ENCODE results near the gene AMDHD2.

Gene AMDHD2

GRCh38 chr16:2483939-2484897, 36.0 kb upstream of the AMDHD2 start:
- WGBS, 2 experiments (ENCODE audit: insufficient coverage in 2 of 2): 92 to 95% methylated on average over 15 of the region's 16 CpGs
- H3K27ac ChIP-seq (ENCODE audit: low read depth, low read length, severe bottlenecking): no peak overlapping the region
- peaks cover 8% of the 10 kb centered on the region for H3K4me1 ChIP-seq (ENCODE audit: control insufficient read depth, insufficient read depth, low read length, poor library complexity, severe bottlenecking)
- no peaks in the 10 kb centered on the region for H3K9me3 ChIP-seq (ENCODE audit: control insufficient read depth, low read length)
- H3K4me3 ChIP-seq (ENCODE audit: extremely low read depth, insufficient read depth, low read length, poor library complexity, severe bottlenecking): no peak overlapping the region
- no peaks in the 10 kb centered on the region for H3K36me3 ChIP-seq (ENCODE audit: control insufficient read depth, insufficient read depth, low read length)

GRCh38 chr16:2484898-2485508, 35.2 kb upstream of the AMDHD2 start:
- Histone ChIP-seq H3K27ac (ENCODE audit: low read depth, low read length, severe bottlenecking) (no peak overlapping the region), H3K9me3 (ENCODE audit: control insufficient read depth, low read length) (no peaks in the 10 kb centered on the region), H3K36me3 (ENCODE audit: control insufficient read depth, insufficient read depth, low read length) (no peaks in the 10 kb centered on the region), H3K4me3 (ENCODE audit: extremely low read depth, insufficient read depth, low read length, poor library complexity, severe bottlenecking) (no peak overlapping the region), H3K4me1 (ENCODE audit: control insufficient read depth, insufficient read depth, low read length, poor library complexity, severe bottlenecking) (peaks cover 8% of the 10 kb centered on the region)
- 95 to 99% methylated on average over 4 to 8 of the region's 13 CpGs for WGBS, 2 experiments (ENCODE audit: insufficient coverage in 2 of 2)

- Histone ChIP-seq H3K4me3 (ENCODE audit: extremely low read depth, insufficient read depth, low read length, poor library complexity, severe bottlenecking) (no peak overlapping the region), H3K9me3 (ENCODE audit: control insufficient read depth, low read length) (no peaks in the 10 kb centered on the region), H3K4me1 (ENCODE audit: control insufficient read depth, insufficient read depth, low read length, poor library complexity, severe bottlenecking) (peaks cover 8% of the 10 kb centered on the region), H3K36me3 (ENCODE audit: control insufficient read depth, insufficient read depth, low read length) (no peaks in the 10 kb centered on the region), H3K27ac (ENCODE audit: low read depth, low read length, severe bottlenecking) (no peak overlapping the region)
- WGBS, 2 experiments (ENCODE audit: insufficient coverage in 2 of 2): 91 to 95% methylated on average over 21 to 28 of the region's 33 CpGs
These were observed 34.2 kb upstream of the AMDHD2 start for GRCh38 chr16:2485811-2486507.

GRCh38 chr16:2486645-2487516, 33.3 kb upstream of the AMDHD2 start:
- H3K27ac ChIP-seq (ENCODE audit: low read depth, low read length, severe bottlenecking): no peak overlapping the region
- WGBS, 2 experiments (ENCODE audit: insufficient coverage in 2 of 2): 69 to 76% methylated on average over 26 to 28 of the region's 29 CpGs
- H3K9me3 ChIP-seq (ENCODE audit: control insufficient read depth, low read length): no peaks in the 10 kb centered on the region
- H3K4me3 ChIP-seq (ENCODE audit: extremely low read depth, insufficient read depth, low read length, poor library complexity, severe bottlenecking): no peak overlapping the region
- H3K36me3 ChIP-seq (ENCODE audit: control insufficient read depth, insufficient read depth, low read length): no peaks in the 10 kb centered on the region
- peaks cover 8% of the 10 kb centered on the region for H3K4me1 ChIP-seq (ENCODE audit: control insufficient read depth, insufficient read depth, low read length, poor library complexity, severe bottlenecking)

GRCh38 chr16:2487517-2487842, 32.7 kb upstream of the AMDHD2 start:
- Histone ChIP-seq H3K4me3 (ENCODE audit: extremely low read depth, insufficient read depth, low read length, poor library complexity, severe bottlenecking) (no peak overlapping the region), H3K36me3 (ENCODE audit: control insufficient read depth, insufficient read depth, low read length) (no peaks in the 10 kb centered on the region), H3K9me3 (ENCODE audit: control insufficient read depth, low read length) (no peaks in the 10 kb centered on the region), H3K27ac (ENCODE audit: low read depth, low read length, severe bottlenecking) (no peak overlapping the region), H3K4me1 (ENCODE audit: control insufficient read depth, insufficient read depth, low read length, poor library complexity, severe bottlenecking) (peaks cover 8% of the 10 kb centered on the region)
- WGBS, 2 experiments (ENCODE audit: insufficient coverage in 2 of 2): 87 to 97% methylated on average over 6 to 8 of the region's 8 CpGs

- Histone ChIP-seq H3K27ac (ENCODE audit: low read depth, low read length, severe bottlenecking) (no peak overlapping the region), H3K36me3 (ENCODE audit: control insufficient read depth, insufficient read depth, low read length) (no peaks in the 10 kb centered on the region), H3K4me3 (ENCODE audit: extremely low read depth, insufficient read depth, low read length, poor library complexity, severe bottlenecking) (no peak overlapping the region), H3K9me3 (ENCODE audit: control insufficient read depth, low read length) (no peaks in the 10 kb centered on the region), H3K4me1 (ENCODE audit: control insufficient read depth, insufficient read depth, low read length, poor library complexity, severe bottlenecking) (peaks cover 8% of the 10 kb centered on the region)
- WGBS, 2 experiments (ENCODE audit: insufficient coverage in 2 of 2): 92 to 95% methylated on average over 8 to 10 of the region's 15 CpGs
These were observed 32.2 kb upstream of the AMDHD2 start for GRCh38 chr16:2487903-2488531.

GRCh38 chr16:2489581-2489980, 30.6 kb upstream of the AMDHD2 start:
- Histone ChIP-seq H3K4me3 (ENCODE audit: extremely low read depth, insufficient read depth, low read length, poor library complexity, severe bottlenecking) (no peak overlapping the region), H3K27ac (ENCODE audit: low read depth, low read length, severe bottlenecking) (no peak overlapping the region), H3K9me3 (ENCODE audit: control insufficient read depth, low read length) (no peaks in the 10 kb centered on the region), H3K4me1 (ENCODE audit: control insufficient read depth, insufficient read depth, low read length, poor library complexity, severe bottlenecking) (peaks cover 8% of the 10 kb centered on the region), H3K36me3 (ENCODE audit: control insufficient read depth, insufficient read depth, low read length) (no peaks in the 10 kb centered on the region)
- 92 to 94% methylated on average over 15 of the region's 16 CpGs for WGBS, 2 experiments (ENCODE audit: insufficient coverage in 2 of 2)

GRCh38 chr16:2490190-2491105, 29.7 kb upstream of the AMDHD2 start:
- 92 to 96% methylated on average over 17 to 20 of the region's 23 CpGs for WGBS, 2 experiments (ENCODE audit: insufficient coverage in 2 of 2)

GRCh38 chr16:2492292-2492691, 27.9 kb upstream of the AMDHD2 start:
- Histone ChIP-seq H3K9me3 (ENCODE audit: control insufficient read depth, low read length) (no peaks in the 10 kb centered on the region), H3K4me1 (ENCODE audit: control insufficient read depth, insufficient read depth, low read length, poor library complexity, severe bottlenecking) (peaks cover 2% of the 10 kb centered on the region), H3K36me3 (ENCODE audit: control insufficient read depth, insufficient read depth, low read length) (no peaks in the 10 kb centered on the region), H3K27ac (ENCODE audit: low read depth, low read length, severe bottlenecking) (no peak overlapping the region), H3K4me3 (ENCODE audit: extremely low read depth, insufficient read depth, low read length, poor library complexity, severe bottlenecking) (no peak overlapping the region)
- 93 to 98% methylated on average over 12 to 13 of the region's 13 CpGs for WGBS, 2 experiments (ENCODE audit: insufficient coverage in 2 of 2)

More at GRCh38 chr16:2490190-2491105, 29.7 kb upstream of the AMDHD2 start:
- Histone ChIP-seq H3K4me3 (ENCODE audit: extremely low read depth, insufficient read depth, low read length, poor library complexity, severe bottlenecking) (no peak overlapping the region), H3K27ac (ENCODE audit: low read depth, low read length, severe bottlenecking) (no peak overlapping the region), H3K36me3 (ENCODE audit: control insufficient read depth, insufficient read depth, low read length) (no peaks in the 10 kb centered on the region), H3K9me3 (ENCODE audit: control insufficient read depth, low read length) (no peaks in the 10 kb centered on the region), H3K4me1 (ENCODE audit: control insufficient read depth, insufficient read depth, low read length, poor library complexity, severe bottlenecking) (peaks cover 8% of the 10 kb centered on the region)

Measured in mesodermal cell (in vitro differentiated cells).